OCI-LY3 (cell line): ENCODE measurements around the gene NAXE.
"Not testable (repeated sequence)": the region's sequence is repeated elsewhere in the genome, so short reads cannot be mapped to it uniquely, and the experiment has no call there.

Experiments used
- H2AFZ ChIP-seq: fragments of 200-600, 300-600 bp; shearing (Covaris generic); 2 replicates; pipeline ENCODE4 v1.6.0; 2014; ENCODE audit warnings: antibody characterized with exemption, low read depth, low read length
- H3K27ac ChIP-seq: fragments of 200-600, 300-600 bp; sonication (generic); 2 replicates; pipeline ENCODE4 v1.5.1; 2014; ENCODE audit warnings: mild to moderate bottlenecking, low read length, moderate library complexity, mixed read lengths
- H3K27me3 ChIP-seq: fragments of 200-600, 300-600 bp; sonication (generic); 2 replicates; pipeline ENCODE4 v1.6.1; 2014; ENCODE audit warnings: low read depth, low read length, mixed read lengths
- H3K36me3 ChIP-seq: fragments of 200-600, 300-600 bp; sonication (generic); replicated peaks from 2 replicates; pipeline ENCODE3; 2014; ENCODE audit warnings: low read depth, low read length, mixed read lengths
- H3K4me1 ChIP-seq: fragments of 300-600, 200-600 bp; sonication (generic); 2 replicates; pipeline ENCODE4 v1.6.1; 2014; ENCODE audit warnings: low read length, mixed read lengths
- H3K4me2 ChIP-seq: fragments of 200-600, 300-600 bp; sonication (generic); 2 replicates; pipeline ENCODE4 v1.6.1; 2014; ENCODE audit warnings: low read length, mixed read lengths
- H3K4me3 ChIP-seq: fragments of 300-600, 200-600 bp; sonication (generic); 2 replicates; pipeline ENCODE4 v1.5.1; 2014; ENCODE audit warnings: antibody characterized with exemption, mild to moderate bottlenecking, low read length, moderate library complexity
- H3K79me2 ChIP-seq: fragments of 300-600, 200-600 bp; shearing (Covaris generic); 2 replicates; pipeline ENCODE4 v1.6.1; 2014; ENCODE audit warnings: mild to moderate bottlenecking, low read length, mixed read lengths
- H3K9ac ChIP-seq: fragments of 300-600, 200-600 bp; shearing (Covaris generic); 2 replicates; pipeline ENCODE4 v1.6.0; 2014; ENCODE audit warnings: mild to moderate bottlenecking, low read length, moderate library complexity
- H3K9me3 ChIP-seq: fragments of 200-600, 300-600 bp; shearing (Covaris generic); 2 replicates; pipeline ENCODE4 v1.6.1; 2014; ENCODE audit warnings: low read length, mixed read lengths; ENCODE audit not compliant: insufficient read depth
- H4K20me1 ChIP-seq: fragments of 200-600, 300-600 bp; sonication (generic); 2 replicates; pipeline ENCODE4 v1.6.1; 2016; ENCODE audit warnings: low read length, mixed read lengths; ENCODE audit not compliant: insufficient read depth
- CTCF ChIP-seq: fragments of 200-600, 300-600 bp; sonication (generic); IDR thresholded peaks from 2 replicates; pipeline ENCODE4 v1.5.1; 2014; ENCODE audit warnings: antibody characterized with exemption, low read length, low read depth
- EZH2phosphoT487 ChIP-seq: fragments of 200-600 bp; shearing (Covaris generic); IDR thresholded peaks from 2 replicates; pipeline ENCODE4 v1.6.1; 2018; ENCODE audit warnings: antibody characterized with exemption, mixed run types, low read depth

The NAXE gene

GRCh38 chr1:156600733-156601121, 9.2 kb downstream of the NAXE start:
- no peak for TF ChIP-seq EZH2phosphoT487
- TF ChIP-seq CTCF: no peak
- Histone ChIP-seq H3K4me2 (peak overlapping the region; percentile 72), H2AFZ (no peak overlapping the region), H3K4me1 (peaks cover 24% of the 10 kb centered on the region), H4K20me1 (no peaks in the 10 kb centered on the region), H3K36me3 (peaks cover 33% of the 10 kb centered on the region), H3K9ac (peak overlapping the region; percentile 83), H3K79me2 (peaks cover 43% of the 10 kb centered on the region), H3K27me3 (no peaks in the 10 kb centered on the region), H3K27ac (peak overlapping the region; percentile 60), H3K9me3 (no peaks in the 10 kb centered on the region), H3K4me3 (peak overlapping the region; percentile 80)

- Histone ChIP-seq H3K4me2 (peak within 1 kb of the TSS; percentile 72), H3K27me3 (no peaks in the 10 kb centered on the region), H3K79me2 (peaks cover 43% of the 10 kb centered on the region), H4K20me1 (no peaks in the 10 kb centered on the region), H3K4me1 (peaks cover 24% of the 10 kb centered on the region), H3K9me3 (no peaks in the 10 kb centered on the region), H3K36me3 (peaks cover 28% of the 10 kb centered on the region), H2AFZ (peak within 1 kb of the TSS; percentile 89), H3K9ac (peak within 1 kb of the TSS; percentile 83), H3K4me3 (peak within 1 kb of the TSS; percentile 80), H3K27ac (peak within 1 kb of the TSS; percentile 60)
- TF ChIP-seq CTCF: no peak
- no peak for TF ChIP-seq EZH2phosphoT487
Measured at GRCh38 chr1:156601122-156601830, 9.7 kb downstream of the NAXE start, which contains the start of gene GPATCH4. Gene GPATCH4, minus strand, starts transcription at chr1:156601479.

- Histone ChIP-seq H3K4me3 (peak overlapping the region; percentile 80), H3K79me2 (peaks cover 43% of the 10 kb centered on the region), H3K4me2 (peak overlapping the region; percentile 72), H3K27ac (peak overlapping the region; percentile 60), H3K9me3 (no peaks in the 10 kb centered on the region), H3K4me1 (peaks cover 25% of the 10 kb centered on the region), H3K9ac (peak overlapping the region; percentile 83), H3K36me3 (peaks cover 22% of the 10 kb centered on the region), H4K20me1 (no peaks in the 10 kb centered on the region), H3K27me3 (no peaks in the 10 kb centered on the region), H2AFZ (peak overlapping the region; percentile 89)
- TF ChIP-seq EZH2phosphoT487: no peak
- no peak for TF ChIP-seq CTCF
Measured at GRCh38 chr1:156601892-156602291, 10.3 kb downstream of the NAXE start.

GRCh38 chr1:156602557-156602993, 11.0 kb downstream of the NAXE start:
- peak overlapping the region; percentile 72 for H3K4me2 ChIP-seq
- peak overlapping the region; percentile 80 for H3K4me3 ChIP-seq
- TF ChIP-seq CTCF (peak; percentile 79), EZH2phosphoT487 (no peak)

GRCh38 chr1:156607344-156607743, 15.8 kb downstream of the NAXE start:
- not testable (repeated sequence) for H3K79me2 ChIP-seq, H3K9me3 ChIP-seq, H3K36me3 ChIP-seq, H3K27ac ChIP-seq, H3K9ac ChIP-seq, H4K20me1 ChIP-seq, H3K4me3 ChIP-seq, H2AFZ ChIP-seq, H3K27me3 ChIP-seq
- H3K4me2 ChIP-seq: peak overlapping the region; percentile 37
- H3K4me1 ChIP-seq: peaks cover 28% of the 10 kb centered on the region

More at GRCh38 chr1:156602557-156602993, 11.0 kb downstream of the NAXE start:
- Histone ChIP-seq H3K4me1 (peaks cover 32% of the 10 kb centered on the region), H3K9me3 (no peaks in the 10 kb centered on the region), H3K9ac (no peak overlapping the region), H3K27ac (no peak overlapping the region), H3K27me3 (no peaks in the 10 kb centered on the region), H2AFZ (no peak overlapping the region), H3K36me3 (peaks cover 17% of the 10 kb centered on the region), H4K20me1 (no peaks in the 10 kb centered on the region), H3K79me2 (peaks cover 41% of the 10 kb centered on the region)
